Body of pancreas (tissue), 4 donors: Measurements from ENCODE around the gene TSPAN14. TPM values are rescaled to one million over a fixed set of nuclear protein-coding genes. Genes with fewer than 3 reads are reported as not detected.

ENCODE experiments used
- ATAC-seq: fragments of 150-250 bp; one replicate; pipeline ENCODE4 v1.9.1; 2016
- DNase-seq, 4 donors: peaks; one replicate each; pipeline ENCODE4 v3.0.0-alpha.2; 2019
- H3K27ac ChIP-seq, 4 donors: fragments of 200-600 bp; sonication (generic); 1 replicate in 3 of 4; 2 replicates in 1 of 4; pipeline versions ENCODE4 v1.5.1 to v1.6.1; 2016 to 2019; ENCODE audit warnings: mild to moderate bottlenecking in 1 of 4, mixed read lengths in 1 of 4, moderate library complexity in 1 of 4
- H3K27me3 ChIP-seq, 2 donors: fragments of 200-600 bp; sonication (generic); one replicate each; pipeline ENCODE4 v1.6.0; 2016; ENCODE audit warnings: mild to moderate bottlenecking in 1 of 2
- H3K36me3 ChIP-seq, 2 donors: fragments of 200-600 bp; sonication (generic); replicated peaks in 1 of 2; 2 replicates each; pipeline ENCODE4 v1.5.1; 2016; ENCODE audit warnings: low read depth in 2 of 2; ENCODE audit not compliant: insufficient read depth in 1 of 2
- H3K4me1 ChIP-seq: fragments of 200-600 bp; sonication (generic); one replicate; pipeline ENCODE4 v1.6.0; 2016
- H3K4me3 ChIP-seq, 2 donors: fragments of 200-600 bp; sonication (generic); 1 replicate in 1 of 2; 2 replicates in 1 of 2; pipeline ENCODE4 v1.5.1; 2016 to 2019
- H3K9me3 ChIP-seq, 3 donors: fragments of 200-600 bp; sonication (generic); 1 replicate in 2 of 3; 2 replicates in 1 of 3; pipeline ENCODE4 v1.5.1; 2016
- CTCF ChIP-seq, 7 experiments: fragments of 450-650 bp in 4 of 7; fragments of 200-600 bp in 3 of 7; sonication (generic) in 3 of 7; IDR thresholded peaks; one replicate each; pipeline ENCODE4 v1.5.1; 2016 to 2019; ENCODE audit warnings: antibody characterized with exemption in 7 of 7
- POLR2A ChIP-seq, 3 donors: fragments of 450-650 bp; IDR thresholded peaks; one replicate each; pipeline ENCODE4 v1.6.1; 2016; ENCODE audit warnings: antibody characterized with exemption in 3 of 3, mild to moderate bottlenecking in 2 of 3
- WGBS, 2 donors: methylation state at CpG; one replicate each; pipeline ENCODE4 v1.1.5; 2017; 5-methylcytosine and 5-hydroxymethylcytosine counted together
- intact Hi-C: fragments of 100-400 bp; cut with DNase I; formaldehyde crosslinking; loops from one replicate; pipeline ENCODE4 v1.15.1; 2023
- total RNA-seq, 2 donors: library from RNA; depleted of rRNA; stranded (reverse); fragments of >200 nt; gene quantifications; one replicate each; pipeline ENCODE4 v1.1.0, GENCODE V29; 2016

Gene TSPAN14
- total RNA-seq, 2 donors from 2014 or later = 22.3 to 63.0 TPM

GRCh38 chr10:80447436-80448190 is 6.5 kb upstream of the TSPAN14 start:
- Histone ChIP-seq H3K27me3 (no peaks in the 10 kb centered on the region), H3K9me3 (no peaks in the 10 kb centered on the region), H3K27ac (no peak overlapping the region), H3K4me3 (no peak overlapping the region), H3K4me1 (no peaks in the 10 kb centered on the region), H3K36me3 (no peaks in the 10 kb centered on the region)
- 64 to 65% methylated on average over 7 of the region's 7 CpGs for WGBS, 2 donors
- DNase-seq = no peak
- TF ChIP-seq POLR2A (IDR thresholded peaks at IDR 0.05) (no peak), CTCF (IDR thresholded peaks at IDR 0.05) (no peak)
- no peak for ATAC-seq
- intact Hi-C loops = loop anchor here (2.0 kb wide), 1 partner anchor 57 kb away; no protein-coding TSS in a partner anchor

GRCh38 chr10:80448209-80448942 is 5.7 kb upstream of the TSPAN14 start:
- H3K27me3 ChIP-seq = no peaks in the 10 kb centered on the region
- no peak overlapping the region for H3K27ac ChIP-seq
- no peak for TF ChIP-seq CTCF (IDR thresholded peaks at IDR 0.05)
- no peak for TF ChIP-seq POLR2A (IDR thresholded peaks at IDR 0.05)
- no peak for DNase-seq
- H3K4me3 ChIP-seq = no peak overlapping the region
- intact Hi-C loops = no loop called here
- no peaks in the 10 kb centered on the region for H3K36me3 ChIP-seq
- peaks cover 6% of the 10 kb centered on the region for H3K4me1 ChIP-seq
- ATAC-seq = no peak
- WGBS, 2 donors = 81 to 86% methylated on average over 4 of the region's 4 CpGs
- H3K9me3 ChIP-seq = no peaks in the 10 kb centered on the region

- ATAC-seq (no peak), DNase-seq (no peak)
- no peaks in the 10 kb centered on the region for H3K27me3 ChIP-seq
- H3K4me1 ChIP-seq = peaks cover 9% of the 10 kb centered on the region
- H3K27ac ChIP-seq = no peak overlapping the region
- 51 to 57% methylated on average over 2 of the region's 2 CpGs for WGBS, 2 donors
- intact Hi-C loops = no loop called here
- no peaks in the 10 kb centered on the region for H3K9me3 ChIP-seq
- no peaks in the 10 kb centered on the region for H3K36me3 ChIP-seq
- TF ChIP-seq CTCF (IDR thresholded peaks at IDR 0.05) = no peak
- no peak for TF ChIP-seq POLR2A (IDR thresholded peaks at IDR 0.05)
- no peak overlapping the region for H3K4me3 ChIP-seq
Observed at GRCh38 chr10:80449520-80449919, 4.6 kb upstream of the TSPAN14 start.

GRCh38 chr10:80451132-80451531 is 3.0 kb upstream of the TSPAN14 start:
- Histone ChIP-seq H3K27me3 (no peaks in the 10 kb centered on the region), H3K27ac (no peak overlapping the region), H3K9me3 (no peaks in the 10 kb centered on the region), H3K4me3 (no peak overlapping the region), H3K4me1 (peaks cover 18% of the 10 kb centered on the region), H3K36me3 (no peaks in the 10 kb centered on the region)
- 95 to 100% methylated on average over 1 of the region's 1 CpG for WGBS, 2 donors
- DNase-seq = no peak
- intact Hi-C loops = no loop called here
- TF ChIP-seq POLR2A (IDR thresholded peaks at IDR 0.05) (no peak), CTCF (IDR thresholded peaks at IDR 0.05) (no peak)
- ATAC-seq = no peak
